ENCODE data around the gene ARHGEF6. TPM values are rescaled to one million over a fixed set of nuclear protein-coding genes. Genes with fewer than 3 reads are reported as not detected.

ARHGEF6 gene
- total and polyA plus RNA-seq, 2 experiments from 2014 or later, result 3.5 to 3.7 TPM

DNA sequence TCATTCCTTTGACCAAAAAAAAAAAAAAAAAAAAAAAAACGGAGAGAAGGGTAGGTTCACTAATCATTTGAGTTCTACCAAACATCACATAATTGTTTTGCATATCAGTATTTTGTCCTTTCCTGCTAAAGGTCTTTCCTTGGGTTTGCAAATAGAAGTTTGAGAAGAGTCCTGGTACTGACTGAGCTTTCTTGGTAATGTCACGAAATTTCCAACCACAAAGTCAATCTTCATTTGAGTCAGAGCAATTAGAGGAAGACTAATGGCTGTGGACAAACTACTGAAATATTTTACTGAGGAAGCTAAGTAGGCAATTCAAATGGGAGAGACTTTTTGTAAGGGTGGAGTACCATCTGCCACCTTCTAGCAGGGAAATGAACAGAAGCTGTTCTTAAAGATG is 154.5 kb downstream of the ARHGEF6 start:
- no peak for DNase-seq (ENCODE audit: low spot score)
- WGBS (ENCODE audit: low lambda C conversion rate, missing lambda C conversion rate), result 43% methylated on average over 2 of the region's 2 CpGs

DNA sequence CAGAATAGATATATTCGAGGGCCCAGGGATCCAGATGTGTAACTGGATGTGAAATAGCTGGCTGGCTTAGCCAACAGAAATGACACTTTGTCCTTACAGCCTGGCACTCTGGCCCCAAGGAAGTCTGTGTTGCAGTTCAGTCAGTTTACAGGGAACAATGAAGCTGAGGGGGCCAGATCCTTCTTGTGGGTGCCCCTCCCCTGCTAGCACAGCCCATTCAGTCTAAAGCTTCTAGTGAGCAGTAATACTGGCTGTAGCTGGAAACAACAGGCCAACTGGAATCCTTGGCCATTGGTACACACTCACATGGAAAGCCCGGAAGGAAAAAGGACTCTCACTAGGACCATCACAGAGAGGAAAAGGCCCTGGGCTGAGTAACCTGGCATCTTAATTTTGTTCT is 155.5 kb downstream of the ARHGEF6 start:
- Histone ChIP-seq H3K9me2 (replicated peaks; ENCODE audit: insufficient read depth) (no peaks in the 10 kb centered on the region), H3K27me3 (no peaks in the 10 kb centered on the region), H2AFZ (no peak overlapping the region), H3K4me2 (no peak overlapping the region), H3K27ac (no peak overlapping the region), H3K9me3 (ENCODE audit: low read depth) (no peaks in the 10 kb centered on the region), H3K4me3 (no peak overlapping the region), H3K4me1 (ENCODE audit: insufficient read depth) (no peaks in the 10 kb centered on the region), H3K36me3 (replicated peaks; ENCODE audit: insufficient read depth, low read depth) (no peaks in the 10 kb centered on the region), H3K79me2 (no peaks in the 10 kb centered on the region), H4K20me1 (ENCODE audit: insufficient read depth, poor library complexity, severe bottlenecking) (no peaks in the 10 kb centered on the region)
- no peak for TF ChIP-seq EZH2 (IDR thresholded peaks at IDR 0.05; ENCODE audit: borderline replicate concordance)
- TF ChIP-seq, protein P1, sequence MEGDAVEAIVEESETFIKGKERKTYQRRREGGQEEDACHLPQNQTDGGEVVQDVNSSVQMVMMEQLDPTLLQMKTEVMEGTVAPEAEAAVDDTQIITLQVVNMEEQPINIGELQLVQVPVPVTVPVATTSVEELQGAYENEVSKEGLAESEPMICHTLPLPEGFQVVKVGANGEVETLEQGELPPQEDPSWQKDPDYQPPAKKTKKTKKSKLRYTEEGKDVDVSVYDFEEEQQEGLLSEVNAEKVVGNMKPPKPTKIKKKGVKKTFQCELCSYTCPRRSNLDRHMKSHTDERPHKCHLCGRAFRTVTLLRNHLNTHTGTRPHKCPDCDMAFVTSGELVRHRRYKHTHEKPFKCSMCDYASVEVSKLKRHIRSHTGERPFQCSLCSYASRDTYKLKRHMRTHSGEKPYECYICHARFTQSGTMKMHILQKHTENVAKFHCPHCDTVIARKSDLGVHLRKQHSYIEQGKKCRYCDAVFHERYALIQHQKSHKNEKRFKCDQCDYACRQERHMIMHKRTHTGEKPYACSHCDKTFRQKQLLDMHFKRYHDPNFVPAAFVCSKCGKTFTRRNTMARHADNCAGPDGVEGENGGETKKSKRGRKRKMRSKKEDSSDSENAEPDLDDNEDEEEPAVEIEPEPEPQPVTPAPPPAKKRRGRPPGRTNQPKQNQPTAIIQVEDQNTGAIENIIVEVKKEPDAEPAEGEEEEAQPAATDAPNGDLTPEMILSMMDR (IDR thresholded peaks at IDR 0.05; ENCODE audit: poor library complexity), result no peak
- no peak for TF ChIP-seq EZH2phosphoT487 (IDR thresholded peaks at IDR 0.05; ENCODE audit: low read depth, severe bottlenecking, unreplicated experiment)
- WGBS (ENCODE audit: low lambda C conversion rate, missing lambda C conversion rate), result 64% methylated on average over 2 of the region's 2 CpGs
- DNase-seq (ENCODE audit: low spot score), result no peak

More for the DNA sequence above, 154.5 kb downstream of the ARHGEF6 start:
- Histone ChIP-seq H3K4me3 (no peak overlapping the region), H3K27me3 (no peaks in the 10 kb centered on the region), H3K36me3 (replicated peaks; ENCODE audit: insufficient read depth, low read depth) (no peaks in the 10 kb centered on the region), H4K20me1 (ENCODE audit: insufficient read depth, poor library complexity, severe bottlenecking) (no peaks in the 10 kb centered on the region), H3K9me3 (ENCODE audit: low read depth) (no peaks in the 10 kb centered on the region), H3K4me1 (ENCODE audit: insufficient read depth) (no peaks in the 10 kb centered on the region), H3K27ac (no peak overlapping the region), H3K4me2 (no peak overlapping the region), H2AFZ (no peak overlapping the region), H3K9me2 (replicated peaks; ENCODE audit: insufficient read depth) (no peaks in the 10 kb centered on the region), H3K79me2 (no peaks in the 10 kb centered on the region)
- no peak for TF ChIP-seq EZH2 (IDR thresholded peaks at IDR 0.05; ENCODE audit: borderline replicate concordance)
- TF ChIP-seq EZH2phosphoT487 (IDR thresholded peaks at IDR 0.05; ENCODE audit: low read depth, severe bottlenecking, unreplicated experiment), result no peak
- TF ChIP-seq, protein P1 (IDR thresholded peaks at IDR 0.05; ENCODE audit: poor library complexity), result no peak

DNA sequence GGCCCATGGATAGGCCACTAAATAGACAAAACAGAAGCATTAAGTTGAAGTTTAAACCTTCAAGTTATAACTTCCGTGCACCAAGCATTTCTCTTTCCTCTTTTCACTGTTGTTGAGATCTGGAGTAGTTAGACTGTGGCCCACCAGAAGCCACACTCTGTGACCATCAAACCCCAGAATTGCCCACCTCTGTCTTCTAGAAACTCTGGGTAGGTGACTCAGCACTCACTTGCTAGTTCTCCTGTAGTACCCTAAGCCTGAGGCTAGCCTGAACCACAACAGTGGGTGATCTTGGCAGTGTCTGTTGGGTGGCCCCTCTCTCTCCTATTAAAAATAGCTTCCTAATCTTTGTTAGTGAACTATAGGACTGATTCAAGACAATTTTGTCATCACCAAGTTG is 157.3 kb downstream of the ARHGEF6 start:
- WGBS (ENCODE audit: low lambda C conversion rate, missing lambda C conversion rate), result 90% methylated on average over 1 of the region's 1 CpG
- Histone ChIP-seq H3K9me2 (replicated peaks; ENCODE audit: insufficient read depth) (no peaks in the 10 kb centered on the region), H3K9me3 (ENCODE audit: low read depth) (no peaks in the 10 kb centered on the region), H4K20me1 (ENCODE audit: insufficient read depth, poor library complexity, severe bottlenecking) (no peaks in the 10 kb centered on the region), H3K27ac (no peak overlapping the region), H3K36me3 (replicated peaks; ENCODE audit: insufficient read depth, low read depth) (no peaks in the 10 kb centered on the region), H3K79me2 (no peaks in the 10 kb centered on the region), H3K4me3 (no peak overlapping the region), H2AFZ (no peak overlapping the region), H3K27me3 (no peaks in the 10 kb centered on the region), H3K4me1 (ENCODE audit: insufficient read depth) (no peaks in the 10 kb centered on the region), H3K4me2 (no peak overlapping the region)
- DNase-seq (ENCODE audit: low spot score), result no peak
- TF ChIP-seq, protein P1 (IDR thresholded peaks at IDR 0.05; ENCODE audit: poor library complexity), result no peak
- TF ChIP-seq EZH2phosphoT487 (IDR thresholded peaks at IDR 0.05; ENCODE audit: low read depth, severe bottlenecking, unreplicated experiment), result no peak
- TF ChIP-seq EZH2 (IDR thresholded peaks at IDR 0.05; ENCODE audit: borderline replicate concordance), result no peak

DNA sequence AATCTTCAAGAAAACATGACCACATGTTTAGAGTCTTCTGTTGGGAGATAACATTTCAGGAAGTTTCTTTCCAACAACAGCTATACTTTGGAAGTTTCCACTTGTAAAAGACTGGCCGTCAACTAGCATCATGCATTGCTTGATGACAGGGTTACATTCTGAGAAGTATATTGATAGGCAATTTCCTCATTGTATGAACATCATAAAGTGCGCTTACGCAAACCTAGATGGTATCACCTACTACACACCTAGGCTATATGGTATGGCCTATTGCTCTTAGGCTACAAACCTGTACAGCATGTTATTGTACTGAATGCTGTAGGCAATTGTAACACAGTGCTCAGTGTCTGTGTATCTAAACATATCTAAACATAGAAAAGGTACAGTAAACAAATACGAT is 158.2 kb downstream of the ARHGEF6 start:
- H3K4me1 ChIP-seq (ENCODE audit: insufficient read depth), result no peaks in the 10 kb centered on the region
- H3K27me3 ChIP-seq, result no peaks in the 10 kb centered on the region
- H3K79me2 ChIP-seq, result no peaks in the 10 kb centered on the region
- no peaks in the 10 kb centered on the region for H3K9me3 ChIP-seq (ENCODE audit: low read depth)
- no peak overlapping the region for H3K4me3 ChIP-seq
- no peak for DNase-seq (ENCODE audit: low spot score)
- no peak overlapping the region for H3K27ac ChIP-seq
- no peaks in the 10 kb centered on the region for H3K36me3 ChIP-seq (replicated peaks; ENCODE audit: insufficient read depth, low read depth)
- H4K20me1 ChIP-seq (ENCODE audit: insufficient read depth, poor library complexity, severe bottlenecking), result no peaks in the 10 kb centered on the region
- H3K9me2 ChIP-seq (replicated peaks; ENCODE audit: insufficient read depth), result no peaks in the 10 kb centered on the region
- 86% methylated on average over 4 of the region's 4 CpGs for WGBS (ENCODE audit: low lambda C conversion rate, missing lambda C conversion rate)
- no peak overlapping the region for H3K4me2 ChIP-seq
- TF ChIP-seq EZH2phosphoT487 (IDR thresholded peaks at IDR 0.05; ENCODE audit: low read depth, severe bottlenecking, unreplicated experiment) (no peak), EZH2 (IDR thresholded peaks at IDR 0.05; ENCODE audit: borderline replicate concordance) (no peak)
- TF ChIP-seq, protein P1 (IDR thresholded peaks at IDR 0.05; ENCODE audit: poor library complexity), result no peak
- H2AFZ ChIP-seq, result no peak overlapping the region

Measured in hepatocyte (in vitro differentiated cells).